Measurements from ENCODE around the gene TOR3A. TPM values are rescaled to one million over a fixed set of nuclear protein-coding genes. Genes with fewer than 3 reads are reported as not detected.
A peak's percentile ranks its signal among the peaks of the same experiment; 100 is the strongest.

TOR3A gene
- total and polyA plus RNA-seq, 2 of the 8 experiments (the other 6 are each of a cell fraction or from before 2014, with no cell fraction given): 15.3 to 21.4 TPM

DNA sequence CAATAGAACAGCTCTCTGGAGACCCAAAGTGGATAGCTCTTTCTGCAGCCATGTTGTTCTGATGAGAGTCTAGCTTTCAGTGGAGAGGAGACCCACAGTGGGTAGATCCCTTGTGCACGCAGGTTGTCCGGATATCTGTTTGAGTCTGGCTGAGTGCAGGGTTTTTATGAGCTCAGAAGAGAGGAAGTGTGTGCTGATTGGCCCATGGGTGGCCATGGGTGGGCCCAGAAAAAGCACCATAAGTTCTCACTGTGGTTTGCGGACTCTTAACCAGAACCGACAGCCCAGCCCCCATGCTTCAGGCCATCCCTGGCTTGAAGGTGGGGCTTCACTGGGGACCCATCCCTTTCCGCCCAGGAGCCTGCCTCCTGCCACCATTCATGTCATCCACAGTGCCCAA, 39.2 kb upstream of the TOR3A start:
- Histone ChIP-seq H3K4ac (replicated peaks; ENCODE audit: insufficient read length, low read depth, low read length) (no peak overlapping the region), H3K27me3 (replicated peaks in 1 of 4; ENCODE audit: control insufficient read depth in 3 of 4, extremely low read depth in 1 of 4, insufficient read depth in 3 of 4, low read length in 3 of 4) (no peaks in the 10 kb centered on the region), H4K5ac (ENCODE audit: insufficient read length, low read depth, low read length) (no peak overlapping the region), H3K4me2 (ENCODE audit: insufficient read depth in 1 of 2, low read depth in 2 of 2, low read length in 2 of 2) (no peak overlapping the region), H3K23ac (ENCODE audit: insufficient read length) (no peak overlapping the region), H2AK5ac (ENCODE audit: low read depth, low read length) (no peak overlapping the region), H4K91ac (replicated peaks; ENCODE audit: insufficient read length, low read length) (no peak overlapping the region), H3K36me3 (ENCODE audit: control insufficient read depth in 2 of 4, insufficient read depth in 4 of 4, low read length in 3 of 4) (no peaks in the 10 kb centered on the region), H2BK12ac (ENCODE audit: low read depth, low read length) (no peak overlapping the region), H4K20me1 (replicated peaks in 1 of 2; ENCODE audit: control insufficient read depth in 1 of 2, insufficient read depth in 2 of 2, low read length in 2 of 2) (peaks cover 0 to 2% of the 10 kb centered on the region in 2 experiments), H3K56ac (replicated peaks; ENCODE audit: insufficient read length, low read depth, low read length) (no peak overlapping the region), H3K4me1 (replicated peaks in 1 of 4; ENCODE audit: control insufficient read depth in 3 of 4, insufficient read depth in 4 of 4, low read length in 3 of 4) (peaks cover 0 to 2% (median under 1%) of the 10 kb centered on the region in 4 experiments; a peak in 2 of 7 replicates), H3K4me3 (ENCODE audit: extremely low read depth in 1 of 4, insufficient read depth in 2 of 4, low read depth in 3 of 4, low read length in 4 of 4) (no peak overlapping the region), H2BK5ac (ENCODE audit: low read depth, low read length) (peak overlapping the region; percentile 52; the same call in 1 of the 2 replicates), H2BK120ac (replicated peaks; ENCODE audit: low read depth, low read length) (no peak overlapping the region), H3K18ac (ENCODE audit: extremely low read depth, low read length) (no peak overlapping the region), H3K23me2 (ENCODE audit: low read depth, low read length) (no peaks in the 10 kb centered on the region), H2BK20ac (ENCODE audit: low read length) (no peak overlapping the region), H3K9me3 (ENCODE audit: insufficient read depth in 2 of 2, low read depth in 1 of 2, low read length in 1 of 2) (peaks cover 2 to 20% of the 10 kb centered on the region in 2 experiments; a peak in 1 of 4 replicates), H4K8ac (ENCODE audit: extremely low read depth, insufficient read depth, low read length) (no peak overlapping the region), H3K79me2 (ENCODE audit: control insufficient read depth in 1 of 2, insufficient read depth in 2 of 2, low read length in 2 of 2) (peaks cover 0 to 30% of the 10 kb centered on the region in 2 experiments; a peak in 2 of 4 replicates), H2AFZ (ENCODE audit: low read length) (no peak overlapping the region), H3K79me1 (ENCODE audit: low read depth, low read length) (no peaks in the 10 kb centered on the region; the same call in 1 of the 2 replicates), H3K14ac (ENCODE audit: insufficient read length) (no peak overlapping the region), H3K9ac (replicated peaks in 1 of 4; ENCODE audit: extremely low read depth in 1 of 4, low read depth in 3 of 4, low read length in 3 of 4) (no peak overlapping the region), H3K27ac (ENCODE audit: low read depth, low read length) (no peak overlapping the region), H2BK15ac (ENCODE audit: low read length) (no peak overlapping the region)
- POLR2A ChIA-PET (ENCODE audit: partially characterized antibody): interaction anchor here (0.8 to 2.2 kb wide), 3 partner anchors 14 to 24 kb away, joined by 3 to 7 read pairs (median 4); no protein-coding TSS in a partner anchor
- DNase-seq (ENCODE audit: low read depth in 1 of 2, low spot score in 2 of 2) (no peak), FAIRE-seq (no peak)
- CTCF ChIA-PET (ENCODE audit: partially characterized antibody): interaction anchor here (0.8 to 1.4 kb wide), 3 partner anchors 40 to 511 kb away, joined by 3 to 8 read pairs (median 3); no protein-coding TSS in a partner anchor
- TF ChIP-seq SIRT6 (IDR thresholded peaks at IDR 0.05; ENCODE audit: low read length): no peak
- TF ChIP-seq TBP (IDR thresholded peaks at IDR 0.05; ENCODE audit: low read depth, low read length): no peak
- TF ChIP-seq FOSL1 (IDR thresholded peaks at IDR 0.05; ENCODE audit: insufficient read depth, low read depth, low read length): no peak
- no peak for TF ChIP-seq RXRA (IDR thresholded peaks at IDR 0.05; ENCODE audit: insufficient read depth, low read depth, low read length)
- no peak for TF ChIP-seq SP1 (IDR thresholded peaks at IDR 0.05; ENCODE audit: low read depth, low read length)
- TF ChIP-seq TEAD4 (IDR thresholded peaks at IDR 0.05; ENCODE audit: low read depth, low read length): no peak
- no peak for TF ChIP-seq SRF (IDR thresholded peaks at IDR 0.05; ENCODE audit: low read depth, low read length)
- WGBS, 2 experiments (ENCODE audit: extremely low coverage in 1 of 2, insufficient coverage in 1 of 2, insufficient read length in 1 of 2, insufficient replicate concordance in 2 of 2, low coverage in 1 of 2, low lambda C conversion rate in 2 of 2, missing lambda C conversion rate in 1 of 2): 89% methylated on average over 4 of the region's 5 CpGs; no CpG with 5 or more reads in 1 of the 2 experiments

Measured in H1 (cell line).